Neural progenitor cell (in vitro differentiated cells): ENCODE measurements around the gene STRAP.

ENCODE experiments used
- EZH2phosphoT487 ChIP-seq: fragments of 200-600 bp; sonication (generic); IDR thresholded peaks from 2 replicates; pipeline ENCODE4 v1.6.1; 2017; ENCODE audit warnings: antibody characterized with exemption
- TF ChIP-seq, protein P1 (sequence below): fragments of 200-600 bp; sonication (generic); IDR thresholded peaks from 2 replicates; pipeline ENCODE4 v1.5.1; 2017; ENCODE audit warnings: antibody characterized with exemption, mild to moderate bottlenecking

DNA sequence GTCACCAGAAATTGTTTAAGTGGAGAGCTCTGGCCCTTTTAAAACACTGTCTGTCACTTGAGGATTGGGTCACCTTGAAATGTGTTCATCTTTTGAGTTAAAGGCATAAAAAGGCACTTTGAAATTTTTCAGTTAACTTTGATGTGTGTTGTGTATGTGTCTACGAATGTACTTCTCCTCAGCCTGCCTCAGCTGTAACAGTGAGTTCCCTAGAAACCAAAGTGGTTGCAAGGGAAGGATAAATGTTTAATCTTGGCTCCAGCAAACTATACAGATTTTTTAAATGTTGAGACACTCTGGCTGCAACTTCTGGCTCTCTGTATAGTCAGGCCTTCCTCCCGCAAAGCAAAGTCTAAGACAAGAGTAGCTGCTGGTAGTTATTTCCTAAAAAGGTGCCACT is 37.2 kb downstream of the STRAP start:
- TF ChIP-seq, protein P1, sequence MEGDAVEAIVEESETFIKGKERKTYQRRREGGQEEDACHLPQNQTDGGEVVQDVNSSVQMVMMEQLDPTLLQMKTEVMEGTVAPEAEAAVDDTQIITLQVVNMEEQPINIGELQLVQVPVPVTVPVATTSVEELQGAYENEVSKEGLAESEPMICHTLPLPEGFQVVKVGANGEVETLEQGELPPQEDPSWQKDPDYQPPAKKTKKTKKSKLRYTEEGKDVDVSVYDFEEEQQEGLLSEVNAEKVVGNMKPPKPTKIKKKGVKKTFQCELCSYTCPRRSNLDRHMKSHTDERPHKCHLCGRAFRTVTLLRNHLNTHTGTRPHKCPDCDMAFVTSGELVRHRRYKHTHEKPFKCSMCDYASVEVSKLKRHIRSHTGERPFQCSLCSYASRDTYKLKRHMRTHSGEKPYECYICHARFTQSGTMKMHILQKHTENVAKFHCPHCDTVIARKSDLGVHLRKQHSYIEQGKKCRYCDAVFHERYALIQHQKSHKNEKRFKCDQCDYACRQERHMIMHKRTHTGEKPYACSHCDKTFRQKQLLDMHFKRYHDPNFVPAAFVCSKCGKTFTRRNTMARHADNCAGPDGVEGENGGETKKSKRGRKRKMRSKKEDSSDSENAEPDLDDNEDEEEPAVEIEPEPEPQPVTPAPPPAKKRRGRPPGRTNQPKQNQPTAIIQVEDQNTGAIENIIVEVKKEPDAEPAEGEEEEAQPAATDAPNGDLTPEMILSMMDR = no peak
- no peak for TF ChIP-seq EZH2phosphoT487
